H1 (cell line): ENCODE results near the gene CDC42EP1.

Source experiments
- CHD2 ChIP-seq: IDR thresholded peaks from 2 replicates; pipeline ENCODE4 v1.6.1; 2012; ENCODE audit warnings: low read length, improper control_type of control experiment
- CTCF ChIP-seq, 3 experiments: IDR thresholded peaks; 1 replicate in 2 of 3; 2 replicates in 1 of 3; pipeline versions ENCODE4 v1.5.1 to v1.6.1; 2011; ENCODE audit warnings: low read length in 3 of 3, mild to moderate bottlenecking in 3 of 3, inconsistent platforms in 2 of 3, low read depth in 1 of 3, moderate library complexity in 1 of 3; ENCODE audit not compliant: insufficient read depth in 1 of 3; ENCODE audit errors: control extremely low read depth in 1 of 3
- EZH2 ChIP-seq: fragments of 200-600 bp; sonication (generic); IDR thresholded peaks from 2 replicates; pipeline ENCODE4 v1.7.1; 2012; ENCODE audit warnings: low read depth, mild to moderate bottlenecking, moderate library complexity, low read length, inconsistent platforms; ENCODE audit not compliant: severe bottlenecking
- GABPA ChIP-seq: IDR thresholded peaks from 2 replicates; pipeline ENCODE4 v1.6.1; 2011; ENCODE audit warnings: mild to moderate bottlenecking, low read length, moderate library complexity, borderline replicate concordance; ENCODE audit not compliant: insufficient read depth
- KDM1A ChIP-seq: fragments of 200-600, 300-600 bp; sonication (generic); IDR thresholded peaks from 2 replicates; pipeline ENCODE4 v1.7.1; 2016; ENCODE audit warnings: mild to moderate bottlenecking, low read length, borderline replicate concordance
- POLR2A ChIP-seq, 2 experiments: IDR thresholded peaks; 1 replicate in 1 of 2; 2 replicates in 1 of 2; pipeline ENCODE4 v1.6.1; 2011; ENCODE audit warnings: low read depth in 2 of 2, low read length in 2 of 2, mild to moderate bottlenecking in 2 of 2; ENCODE audit errors: control extremely low read depth in 1 of 2
- POLR2AphosphoS5 ChIP-seq: IDR thresholded peaks from 2 replicates; pipeline ENCODE4 v1.6.1; 2011; ENCODE audit warnings: low read depth, low read length
- ZNF274 ChIP-seq: IDR thresholded peaks from 2 replicates; pipeline ENCODE4 v1.7.0; 2012; ENCODE audit warnings: low read length, borderline replicate concordance; ENCODE audit errors: extremely low read depth

- TF ChIP-seq ZNF274 (no peak), CTCF (IDR thresholded peaks at IDR 0.05; ENCODE audit: control extremely low read depth in 1 of 3, insufficient read depth in 1 of 3, low read depth in 1 of 3, low read length in 3 of 3) (no peak), POLR2AphosphoS5 (no peak), POLR2A (IDR thresholded peaks at IDR 0.05; ENCODE audit: control extremely low read depth in 1 of 2, low read depth in 2 of 2, low read length in 2 of 2) (no peak), KDM1A (no peak), GABPA (no peak), CHD2 (no peak), EZH2 (no peak)
Observed at GRCh38 chr22:37570661-37570976, 10.3 kb downstream of the CDC42EP1 start.
